H1 (cell line): ENCODE measurements around the gene NEU2. TPM values are rescaled to one million over a fixed set of nuclear protein-coding genes. Genes with fewer than 3 reads are reported as not detected.

Source experiments
- CTCF ChIA-PET: fragments of 300-600 bp; sonication (Branson Sonifier 250); formaldehyde crosslinking; loops from one replicate; lab custom pipeline; 2021; ENCODE audit not compliant: partially characterized antibody; lab: Charles Lee
- POLR2A ChIA-PET: fragments of 300-600 bp; sonication (Branson Sonifier 250); formaldehyde crosslinking; loops from one replicate; lab custom pipeline; 2021; ENCODE audit warnings: inconsistent platforms; ENCODE audit not compliant: partially characterized antibody; lab: Charles Lee
- DNase-seq, 2 experiments: peaks; one replicate each; pipeline versions ENCODE4 v3.0.0 to v3.0.0-alpha.2; 2010 to 2022; ENCODE audit warnings: low spot score in 2 of 2, low read depth in 1 of 2, mixed read lengths in 1 of 2
- FAIRE-seq: peaks from 2 replicates; lab custom pipeline; 2011; peaks lifted over from hg19 to GRCh38; lab: Jason Lieb, UNC
- H2AFZ ChIP-seq: 2 replicates; pipeline ENCODE4 v1.8.1; 2012; ENCODE audit warnings: low read length, inconsistent platforms
- H2AK5ac ChIP-seq: 2 replicates; pipeline ENCODE4 v1.6.1; 2013; ENCODE audit warnings: low read depth, low read length
- H2BK120ac ChIP-seq: replicated peaks from 2 replicates; pipeline ENCODE3; 2013; ENCODE audit warnings: low read depth, low read length, inconsistent platforms
- H2BK12ac ChIP-seq: 2 replicates; pipeline ENCODE4 v1.6.1; 2013; ENCODE audit warnings: low read depth, low read length
- H2BK15ac ChIP-seq: 2 replicates; pipeline ENCODE4 v1.6.1; 2013; ENCODE audit warnings: low read length
- H2BK20ac ChIP-seq: 2 replicates; pipeline ENCODE4 v1.6.1; 2013; ENCODE audit warnings: low read length
- H2BK5ac ChIP-seq: 2 replicates; pipeline ENCODE4 v1.6.1; 2013; ENCODE audit warnings: low read depth, low read length
- H3K14ac ChIP-seq: 2 replicates; pipeline ENCODE4 v1.6.1; 2013; ENCODE audit warnings: inconsistent platforms; ENCODE audit not compliant: insufficient read length
- H3K18ac ChIP-seq: 2 replicates; pipeline ENCODE4 v1.6.1; 2013; ENCODE audit warnings: low read length; ENCODE audit errors: extremely low read depth
- H3K23ac ChIP-seq: 2 replicates; pipeline ENCODE4 v1.6.1; 2013; ENCODE audit warnings: inconsistent platforms; ENCODE audit not compliant: insufficient read length
- H3K23me2 ChIP-seq: 2 replicates; pipeline ENCODE4 v1.6.1; 2013; ENCODE audit warnings: low read depth, low read length
- H3K27ac ChIP-seq: 2 replicates; pipeline ENCODE4 v1.6.1; 2011; ENCODE audit warnings: low read depth, low read length, inconsistent platforms
- H3K27me3 ChIP-seq, 4 experiments: replicated peaks in 1 of 4; 1 replicate in 1 of 4; 2 replicates in 3 of 4; pipeline versions ENCODE4 v1.6.1 to v1.8.1; 2011 to 2013; ENCODE audit warnings: low read length in 3 of 4, mild to moderate bottlenecking in 3 of 4, inconsistent platforms in 2 of 4, mixed read lengths in 2 of 4, moderate library complexity in 1 of 4; ENCODE audit not compliant: control insufficient read depth in 3 of 4, insufficient read depth in 3 of 4; ENCODE audit errors: extremely low read depth in 1 of 4
- H3K36me3 ChIP-seq, 4 experiments: 2 replicates each; pipeline versions ENCODE4 v1.6.1 to v1.8.1; 2011 to 2013; ENCODE audit warnings: mild to moderate bottlenecking in 4 of 4, low read length in 3 of 4, moderate library complexity in 2 of 4, control low read depth in 1 of 4, inconsistent platforms in 1 of 4; ENCODE audit not compliant: insufficient read depth in 4 of 4, control insufficient read depth in 2 of 4
- H3K4ac ChIP-seq: replicated peaks from 2 replicates; pipeline ENCODE3; 2013; ENCODE audit warnings: low read length, low read depth, mixed read lengths, inconsistent platforms; ENCODE audit not compliant: insufficient read length
- H3K4me1 ChIP-seq, 4 experiments: replicated peaks in 1 of 4; 1 replicate in 1 of 4; 2 replicates in 3 of 4; pipeline versions ENCODE4 v1.6.1 to v1.8.1; 2011 to 2013; ENCODE audit warnings: low read length in 3 of 4, inconsistent platforms in 2 of 4, mixed read lengths in 1 of 4; ENCODE audit not compliant: insufficient read depth in 4 of 4, control insufficient read depth in 3 of 4
- H3K4me2 ChIP-seq, 2 experiments: 2 replicates each; pipeline versions ENCODE4 v1.6.1 to v1.8.1; 2011 to 2013; ENCODE audit warnings: low read depth in 2 of 2, low read length in 2 of 2, control low read depth in 1 of 2, inconsistent platforms in 1 of 2, mild to moderate bottlenecking in 1 of 2; ENCODE audit not compliant: insufficient read depth in 1 of 2
- H3K4me3 ChIP-seq, 4 experiments: fragments of 200-600, 300-600 bp in 1 of 4; sonication (generic), shearing (Covaris generic), sonication (Bioruptor Twin) in 1 of 4; 2 replicates each; pipeline versions ENCODE4 v1.5.1 to v1.8.1; 2011 to 2016; ENCODE audit warnings: low read length in 4 of 4, low read depth in 3 of 4, control low read depth in 2 of 4, inconsistent platforms in 2 of 4, mild to moderate bottlenecking in 2 of 4, mixed read lengths in 1 of 4, moderate library complexity in 1 of 4; ENCODE audit not compliant: insufficient read depth in 2 of 4; ENCODE audit errors: extremely low read depth in 1 of 4
- H3K56ac ChIP-seq: replicated peaks from 2 replicates; pipeline ENCODE3; 2013; ENCODE audit warnings: low read depth, mild to moderate bottlenecking, mixed read lengths, low read length, inconsistent platforms; ENCODE audit not compliant: insufficient read length
- H3K79me1 ChIP-seq: 2 replicates; pipeline ENCODE4 v1.6.1; 2013; ENCODE audit warnings: low read depth, low read length, control low read depth
- H3K79me2 ChIP-seq, 2 experiments: 2 replicates each; pipeline versions ENCODE4 v1.6.1 to v1.8.1; 2012 to 2013; ENCODE audit warnings: low read length in 2 of 2, mild to moderate bottlenecking in 2 of 2, inconsistent platforms in 1 of 2; ENCODE audit not compliant: insufficient read depth in 2 of 2, control insufficient read depth in 1 of 2
- H3K9ac ChIP-seq, 4 experiments: replicated peaks in 1 of 4; 1 replicate in 1 of 4; 2 replicates in 3 of 4; pipeline versions ENCODE4 v1.6.1 to v1.8.1; 2011 to 2013; ENCODE audit warnings: low read depth in 3 of 4, low read length in 3 of 4, control low read depth in 2 of 4, mild to moderate bottlenecking in 2 of 4, moderate library complexity in 2 of 4, inconsistent platforms in 1 of 4; ENCODE audit errors: extremely low read depth in 1 of 4
- H3K9me3 ChIP-seq, 2 experiments: 2 replicates each; pipeline versions ENCODE4 v1.6.1 to v1.8.1; 2012 to 2013; ENCODE audit warnings: mild to moderate bottlenecking in 2 of 2, moderate library complexity in 2 of 2, control low read depth in 1 of 2, inconsistent platforms in 1 of 2, low read depth in 1 of 2, low read length in 1 of 2, mixed read lengths in 1 of 2; ENCODE audit not compliant: insufficient read depth in 2 of 2
- H4K20me1 ChIP-seq, 2 experiments: replicated peaks in 1 of 2; 2 replicates each; pipeline versions ENCODE3 to v1.8.1; 2011 to 2013; ENCODE audit warnings: inconsistent platforms in 2 of 2, low read length in 2 of 2, mild to moderate bottlenecking in 1 of 2; ENCODE audit not compliant: insufficient read depth in 2 of 2, control insufficient read depth in 1 of 2
- H4K5ac ChIP-seq: 2 replicates; pipeline ENCODE4 v1.6.1; 2013; ENCODE audit warnings: low read length, low read depth, mixed read lengths, inconsistent platforms; ENCODE audit not compliant: insufficient read length
- H4K8ac ChIP-seq: 2 replicates; pipeline ENCODE4 v1.8.0; 2013; ENCODE audit warnings: mild to moderate bottlenecking, moderate library complexity, low read length, inconsistent platforms; ENCODE audit not compliant: insufficient read depth; ENCODE audit errors: extremely low read depth
- H4K91ac ChIP-seq: replicated peaks from 2 replicates; pipeline ENCODE3; 2013; ENCODE audit warnings: low read length, mixed read lengths, inconsistent platforms; ENCODE audit not compliant: insufficient read length
- ATF3 ChIP-seq: IDR thresholded peaks from 2 replicates; pipeline ENCODE4 v1.6.1; 2011; ENCODE audit warnings: low read depth, mild to moderate bottlenecking, low read length; ENCODE audit not compliant: insufficient read depth
- BRCA1 ChIP-seq: IDR thresholded peaks from 2 replicates; pipeline ENCODE4 v1.6.1; 2012; ENCODE audit warnings: low read depth, low read length, improper control_type of control experiment
- CBX5 ChIP-seq: fragments of 300-800, 300-1000 bp; sonication (generic); IDR thresholded peaks from 2 replicates; pipeline ENCODE4 v1.7.1; 2016; ENCODE audit warnings: antibody characterized with exemption, low read length, low read depth
- CBX8 ChIP-seq: fragments of 300-800, 300-1000 bp; sonication (generic); IDR thresholded peaks from 2 replicates; pipeline ENCODE4 v1.7.1; 2016; ENCODE audit warnings: low read depth, low read length, borderline replicate concordance
- GABPA ChIP-seq: IDR thresholded peaks from 2 replicates; pipeline ENCODE4 v1.6.1; 2011; ENCODE audit warnings: mild to moderate bottlenecking, low read length, moderate library complexity, borderline replicate concordance; ENCODE audit not compliant: insufficient read depth
- GTF2F1 ChIP-seq: IDR thresholded peaks from 2 replicates; pipeline ENCODE4 v1.6.1; 2012; ENCODE audit warnings: low read depth, low read length, improper control_type of control experiment, borderline replicate concordance
- HDAC6 ChIP-seq: IDR thresholded peaks from one replicate; pipeline ENCODE4 v1.7.1; 2012; ENCODE audit warnings: low read depth, mild to moderate bottlenecking, inconsistent platforms, low read length, moderate library complexity
- JUND ChIP-seq: IDR thresholded peaks from 2 replicates; pipeline ENCODE4 v1.6.1; 2011; ENCODE audit warnings: mild to moderate bottlenecking, improper control_type of control experiment, low read length
- KDM1A ChIP-seq: fragments of 200-600, 300-600 bp; sonication (generic); IDR thresholded peaks from 2 replicates; pipeline ENCODE4 v1.7.1; 2016; ENCODE audit warnings: mild to moderate bottlenecking, low read length, borderline replicate concordance
- KDM4A ChIP-seq: IDR thresholded peaks from one replicate; pipeline ENCODE4 v1.7.1; 2012; ENCODE audit warnings: low read depth, mild to moderate bottlenecking, moderate library complexity, low read length, inconsistent platforms; ENCODE audit not compliant: severe bottlenecking
- NANOG ChIP-seq: IDR thresholded peaks from 2 replicates; pipeline ENCODE4 v1.6.1; 2011; ENCODE audit warnings: low read length, low read depth, mild to moderate bottlenecking, inconsistent platforms; ENCODE audit not compliant: insufficient read depth, poor library complexity, severe bottlenecking
- PHF8 ChIP-seq: fragments of 200-600 bp; sonication (generic); conservative IDR thresholded peaks from 2 replicates; pipeline ENCODE4 v1.7.1; 2012; ENCODE audit warnings: low read depth, mild to moderate bottlenecking, inconsistent platforms, low read length, moderate library complexity
- POLR2A ChIP-seq, 2 experiments: IDR thresholded peaks; 1 replicate in 1 of 2; 2 replicates in 1 of 2; pipeline ENCODE4 v1.6.1; 2011; ENCODE audit warnings: low read depth in 2 of 2, low read length in 2 of 2, mild to moderate bottlenecking in 2 of 2; ENCODE audit errors: control extremely low read depth in 1 of 2
- SIN3A ChIP-seq, 2 experiments: IDR thresholded peaks in 1 of 2; conservative IDR thresholded peaks in 1 of 2; 2 replicates each; pipeline ENCODE4 v1.6.1; 2011 to 2012; ENCODE audit warnings: low read length in 2 of 2, improper control_type of control experiment in 1 of 2, low read depth in 1 of 2, mild to moderate bottlenecking in 1 of 2
- SP4 ChIP-seq: IDR thresholded peaks from 2 replicates; pipeline ENCODE4 v1.6.1; 2012; ENCODE audit warnings: low read length, inconsistent platforms
- WGBS, 2 experiments: shearing (Covaris generic) in 1 of 2; methylation state at CpG; one replicate each; pipeline versions ENCODE4 v1.1.6 to v1.1.7; 2013 to 2015; ENCODE audit warnings: low lambda C conversion rate in 2 of 2, mixed read lengths in 2 of 2, inconsistent platforms in 1 of 2, low coverage in 1 of 2, missing lambda C conversion rate in 1 of 2; ENCODE audit not compliant: insufficient replicate concordance in 2 of 2, insufficient coverage in 1 of 2, insufficient read length in 1 of 2; ENCODE audit errors: extremely low coverage in 1 of 2, missing lambda C conversion rate in 1 of 2; 5-methylcytosine and 5-hydroxymethylcytosine counted together
- polyA plus RNA-seq, 7 experiments: library from polyadenylated mRNA; depleted of rRNA in 3 of 7; stranded (reverse) in 5 of 7; unstranded in 2 of 7; fragments of >200 nt in 5 of 7; fragments of 200-250 nt in 2 of 7; gene quantifications; 1 replicate in 5 of 7; 2 replicates in 1 of 7; 4 replicates in 1 of 7; pipeline versions ENCODE4 v1.2.1 to v1.2.3, GENCODE V29; 2011 to 2013; ENCODE audit warnings: missing spikeins in 2 of 7, mixed read lengths in 2 of 7
- total RNA-seq: library from RNA; stranded (reverse); fragmentation: NEBNext Ultra II Directional; extraction: Animal tissue kit (Norgen Biotek cat#: 25700); gene quantifications from 2 replicates; pipeline ENCODE4 v1.2.1, GENCODE V29; 2021

The NEU2 gene
- total and polyA plus RNA-seq, 2 of the 8 experiments (the other 6 are each of a cell fraction or from before 2014, with no cell fraction given), result 0.12 TPM; not detected in 1

DNA sequence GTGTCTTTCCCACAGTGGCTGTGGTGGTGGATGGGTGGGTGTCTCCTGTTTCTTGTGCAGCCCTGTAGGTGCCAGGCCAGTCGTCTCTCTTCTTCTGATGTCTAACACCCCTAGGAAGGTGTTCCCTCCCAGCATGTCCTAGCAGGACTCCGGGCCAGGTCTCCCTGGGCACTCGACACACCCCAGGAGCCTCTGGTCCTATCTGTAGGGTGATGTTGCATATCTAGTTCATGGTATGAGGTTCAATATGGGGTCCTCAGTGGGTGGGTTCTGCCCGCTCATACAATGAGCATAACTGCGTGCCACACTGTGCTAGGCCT lies 33.8 kb upstream of the NEU2 start:
- Histone ChIP-seq H3K23ac (no peak overlapping the region), H3K36me3 (no peaks in the 10 kb centered on the region), H3K14ac (no peak overlapping the region), H2BK120ac (no peak overlapping the region), H3K4ac (no peak overlapping the region), H3K4me3 (no peak overlapping the region), H2AFZ (no peak overlapping the region), H2BK20ac (no peak overlapping the region), H3K27me3 (no peaks in the 10 kb centered on the region), H3K79me1 (no peaks in the 10 kb centered on the region), H3K27ac (no peak overlapping the region), H4K5ac (no peak overlapping the region), H3K4me1 (no peaks in the 10 kb centered on the region; a peak in 1 of 7 replicates), H3K56ac (no peak overlapping the region), H3K9me3 (no peaks in the 10 kb centered on the region), H2BK12ac (no peak overlapping the region), H3K9ac (no peak overlapping the region), H2BK5ac (no peak overlapping the region), H3K18ac (no peak overlapping the region), H2AK5ac (no peak overlapping the region), H3K23me2 (no peaks in the 10 kb centered on the region), H3K79me2 (no peaks in the 10 kb centered on the region), H2BK15ac (no peak overlapping the region), H4K20me1 (no peaks in the 10 kb centered on the region), H3K4me2 (no peak overlapping the region), H4K8ac (no peak overlapping the region), H4K91ac (no peak overlapping the region)
- DNase-seq (no peak), FAIRE-seq (no peak)
- POLR2A ChIA-PET, result no interaction called here
- CTCF ChIA-PET, result interaction anchor here (0.5 to 4.4 kb wide), 10 partner anchors 8 to 236 kb away, joined by 3 to 13 read pairs (median 8); partner anchors contain the start of gene NGEF
- WGBS, 2 experiments, result 91% methylated on average over 4 of the region's 5 CpGs; no CpG with 5 or more reads in 1 of the 2 experiments
- TF ChIP-seq PHF8 (no peak), POLR2A (IDR thresholded peaks at IDR 0.05; ENCODE audit: control extremely low read depth in 1 of 2, low read depth in 2 of 2, low read length in 2 of 2) (no peak), JUND (no peak), CBX5 (no peak), KDM1A (no peak), GTF2F1 (no peak), GABPA (no peak), SP4 (no peak), NANOG (no peak), CBX8 (no peak), ATF3 (no peak), BRCA1 (no peak), KDM4A (no peak), SIN3A (conservative IDR thresholded peaks at IDR 0.05 in 1 of 2, IDR thresholded peaks at IDR 0.05 in 1 of 2; ENCODE audit: low read depth in 1 of 2, low read length in 2 of 2) (no peak), HDAC6 (no peak)
